Psoas muscle (tissue), 8 donors: ENCODE results near the gene CD300A. TPM values are rescaled to one million over a fixed set of nuclear protein-coding genes. Genes with fewer than 3 reads are reported as not detected.

Experiments used
- ATAC-seq, 4 donors: fragments of 200-7000 bp; cut with Tn5 transposase; one replicate each; pipeline ENCODE4 v1.9.1; 2020; ENCODE audit warnings: moderate library complexity in 3 of 4, mild to moderate bottlenecking in 2 of 4
- DNase-seq, 2 donors: peaks; one replicate each; pipeline ENCODE4 v3.0.0-alpha.2; 2020
- H3K27ac ChIP-seq: fragments of 200-600 bp; one replicate; pipeline ENCODE4 v1.8.0; 2022
- H3K27me3 ChIP-seq, 3 donors: fragments of 200-600 bp in 1 of 3; one replicate each; pipeline versions ENCODE4 v1.6.1 to v1.8.0; 2013 to 2022; ENCODE audit warnings: low read length in 2 of 3, mild to moderate bottlenecking in 2 of 3, moderate library complexity in 1 of 3; ENCODE audit not compliant: insufficient read depth in 3 of 3
- H3K36me3 ChIP-seq, 2 donors: fragments of 200-600 bp in 1 of 2; one replicate each; pipeline versions ENCODE4 v1.6.1 to v1.8.0; 2013 to 2022; ENCODE audit warnings: low read depth in 1 of 2, mild to moderate bottlenecking in 1 of 2, moderate library complexity in 1 of 2; ENCODE audit not compliant: insufficient read depth in 1 of 2
- H3K4me1 ChIP-seq: fragments of 200-600 bp; one replicate; pipeline ENCODE4 v1.8.0; 2022
- H3K4me3 ChIP-seq: fragments of 200-600 bp; one replicate; pipeline ENCODE4 v1.8.0; 2022; ENCODE audit warnings: mild to moderate bottlenecking
- H3K9me3 ChIP-seq: fragments of 200-600 bp; one replicate; pipeline ENCODE4 v1.8.0; 2022
- CTCF ChIP-seq: fragments of 200-600 bp; IDR thresholded peaks from one replicate; pipeline ENCODE4 v1.8.0; 2022; ENCODE audit warnings: antibody characterized with exemption
- WGBS, 3 donors: extraction: QIAGEN DNeasy Blood & Tissue Kit; methylation state at CpG; one replicate each; pipeline versions ENCODE4 v1.1.6 to v1.1.7; 2013; 5-methylcytosine and 5-hydroxymethylcytosine counted together
- intact Hi-C, 2 donors: fragments of 100-400 bp; cut with DNase I; formaldehyde crosslinking; loops; one replicate each; pipeline versions ENCODE4 v1.11.0 to v1.14.2; 2022
- polyA plus RNA-seq, 3 donors: library from polyadenylated mRNA; stranded (reverse); fragments of 200-250 nt; gene quantifications; one replicate each; pipeline ENCODE4 v1.2.3, GENCODE V29; 2013
- total RNA-seq, 4 donors: library from RNA; stranded (reverse); fragmentation: NEBNext Ultra II Directional in 2 of 4; extraction: Animal tissue kit (Norgen Biotek cat#: 25700) in 2 of 4; gene quantifications; one replicate each; pipeline versions ENCODE4 v1.2.1 to v1.2.4, GENCODE V29; 2021 to 2023
- donor health status: healthy with polysubstance abuse.
- donor health status: DM: no; HTN: no; CAD: no; lungs with moderate emphysema.
- donor health status: Bipolar disorder and iron deficiency.
- donor health status: healthy.
- donor health status: DM: yes; HTN: yes; CAD: no.
- donor health status: DM: no; HTN: no; CAD: no.
- donor health status: DM: no; HTN: no; CAD: no.
- donor health status: DM: yes; HTN: yes; CAD: no.

CD300A gene
- total and polyA plus RNA-seq, 7 donors = 0.29 to 2.4 (median 0.69) TPM

- H3K9me3 ChIP-seq = no peaks in the 10 kb centered on the region
- peak overlapping the region; percentile 65 for H3K4me3 ChIP-seq
- no peaks in the 10 kb centered on the region for H3K27me3 ChIP-seq
- H3K4me1 ChIP-seq = peaks cover 46% of the 10 kb centered on the region
- no peaks in the 10 kb centered on the region for H3K36me3 ChIP-seq
- 3 to 5% (median 4%) methylated on average over 24 to 40 of the region's 40 CpGs for WGBS, 3 donors
- H3K27ac ChIP-seq = peak overlapping the region; percentile 86
- ATAC-seq (peak; percentile 2 to 65 (median 44)), DNase-seq (peak; percentile 95 to 96)
- no peak for TF ChIP-seq CTCF
- intact Hi-C loops = loop anchor here in 1 of 2 donors (5.0 to 10.0 kb wide), 3 partner anchors 37 to 240 kb away; partner anchors contain the start of gene TTYH2
Observed at GRCh38 chr17:74454197-74455024, 12.0 kb upstream of the CD300A start.

GRCh38 chr17:74455025-74455545 lies 11.3 kb upstream of the CD300A start:
- H3K4me3 ChIP-seq = no peak overlapping the region
- intact Hi-C loops = loop anchor here in 1 of 2 donors (5.0 to 10.0 kb wide), 2 partner anchors 37 to 240 kb away; partner anchors contain the start of gene TTYH2
- no peaks in the 10 kb centered on the region for H3K36me3 ChIP-seq
- no peaks in the 10 kb centered on the region for H3K27me3 ChIP-seq
- peak overlapping the region; percentile 86 for H3K27ac ChIP-seq
- WGBS, 3 donors = 47 to 56% (median 52%) methylated on average over 11 to 15 of the region's 15 CpGs
- DNase-seq (no peak), ATAC-seq (peak in 1 of 4 donors; percentile 0)
- no peaks in the 10 kb centered on the region for H3K9me3 ChIP-seq
- peaks cover 39% of the 10 kb centered on the region for H3K4me1 ChIP-seq
- no peak for TF ChIP-seq CTCF

- peak overlapping the region; percentile 86 for H3K27ac ChIP-seq
- WGBS, 3 donors = 67 to 88% (median 82%) methylated on average over 5 of the region's 5 CpGs
- intact Hi-C loops = loop anchor here in 1 of 2 donors (5.0 to 10.0 kb wide), 2 partner anchors 36 to 241 kb away; partner anchors contain the start of gene TTYH2
Observed at GRCh38 chr17:74455821-74456220, 10.6 kb upstream of the CD300A start.

GRCh38 chr17:74457146-74457819 lies 9.2 kb upstream of the CD300A start:
- peak overlapping the region; percentile 63 for H3K27ac ChIP-seq
- no peaks in the 10 kb centered on the region for H3K27me3 ChIP-seq
- ATAC-seq (peak; percentile 43 to 62 (median 50)), DNase-seq (peak; percentile 83 to 91)
- H3K4me1 ChIP-seq = peaks cover 32% of the 10 kb centered on the region
- WGBS, 3 donors = 14 to 21% (median 16%) methylated on average over 18 of the region's 18 CpGs
- intact Hi-C loops = loop anchor here (1.0 to 10.0 kb wide), 4 partner anchors 35 to 242 kb away; partner anchors contain the start of gene TTYH2 (in 1 of the 2)
- H3K36me3 ChIP-seq = no peaks in the 10 kb centered on the region
- H3K4me3 ChIP-seq = peak overlapping the region; percentile 34
- no peaks in the 10 kb centered on the region for H3K9me3 ChIP-seq
- peak; percentile 93 for TF ChIP-seq CTCF

More at GRCh38 chr17:74455821-74456220, 10.6 kb upstream of the CD300A start:
- Histone ChIP-seq H3K4me1 (peaks cover 34% of the 10 kb centered on the region), H3K4me3 (no peak overlapping the region), H3K36me3 (no peaks in the 10 kb centered on the region), H3K27me3 (no peaks in the 10 kb centered on the region), H3K9me3 (no peaks in the 10 kb centered on the region)
- TF ChIP-seq CTCF = no peak
- no peak for ATAC-seq
- no peak for DNase-seq
